ENCODE data around the gene BAD.

- TF ChIP-seq CTCF (IDR thresholded peaks at IDR 0.05): no peak
- no peak for TF ChIP-seq EZH2 (IDR thresholded peaks at IDR 0.05; ENCODE audit: borderline replicate concordance, insufficient read depth, low read depth, low read length, poor library complexity, severe bottlenecking)
These were observed 48.9 kb downstream of the BAD start for GRCh38 chr11:64235437-64236161.

All from B cell (primary cell).